HEK293 (cell line): Measurements from ENCODE around the gene IGFN1.

ENCODE experiments used
- BCL11A ChIP-seq: fragments of 450-650 bp; formaldehyde crosslinking; IDR thresholded peaks from 2 replicates; pipeline ENCODE4 v1.5.1; 2016; ENCODE audit warnings: low read depth, missing biosample characterization, missing genetic modification characterization
- KLF10 ChIP-seq: fragments of 450-650 bp; IDR thresholded peaks from 2 replicates; pipeline ENCODE4 v1.5.1; 2018; ENCODE audit warnings: missing biosample characterization, mild to moderate bottlenecking, missing genetic modification characterization
- MZF1 ChIP-seq: fragments of 450-650 bp; formaldehyde crosslinking; IDR thresholded peaks from 2 replicates; pipeline ENCODE4 v1.5.1; 2017; ENCODE audit warnings: missing biosample characterization, missing genetic modification characterization, borderline replicate concordance
- SCRT2 ChIP-seq: fragments of 450-650 bp; formaldehyde crosslinking; IDR thresholded peaks from 2 replicates; pipeline ENCODE4 v1.5.1; 2016; ENCODE audit warnings: missing biosample characterization, missing genetic modification characterization
- SP3 ChIP-seq: fragments of 450-650 bp; formaldehyde crosslinking; IDR thresholded peaks from 2 replicates; pipeline ENCODE4 v1.5.1; 2016; ENCODE audit warnings: missing biosample characterization, missing genetic modification characterization
- ZBTB48 ChIP-seq: fragments of 450-650 bp; formaldehyde crosslinking; IDR thresholded peaks from 2 replicates; pipeline ENCODE4 v1.5.1; 2016; ENCODE audit warnings: missing biosample characterization, missing genetic modification characterization
- ZFHX2 ChIP-seq: fragments of 450-650 bp; formaldehyde crosslinking; conservative IDR thresholded peaks from 2 replicates; pipeline ENCODE4 v1.5.1; 2016; ENCODE audit warnings: missing biosample characterization, missing genetic modification characterization
- ZNF114 ChIP-seq: fragments of 450-650 bp; formaldehyde crosslinking; IDR thresholded peaks from 2 replicates; pipeline ENCODE4 v1.5.0; 2017; ENCODE audit warnings: missing biosample characterization, missing genetic modification characterization
- ZNF155 ChIP-seq: fragments of 450-650 bp; formaldehyde crosslinking; IDR thresholded peaks from 2 replicates; pipeline ENCODE4 v1.5.1; 2016; ENCODE audit warnings: missing biosample characterization, missing genetic modification characterization
- ZNF223 ChIP-seq: fragments of 450-650 bp; formaldehyde crosslinking; IDR thresholded peaks from 2 replicates; pipeline ENCODE4 v1.5.1; 2016; ENCODE audit warnings: missing biosample characterization, missing genetic modification characterization
- ZNF266 ChIP-seq: fragments of 450-650 bp; formaldehyde crosslinking; IDR thresholded peaks from 2 replicates; pipeline ENCODE4 v1.5.1; 2016; ENCODE audit warnings: missing biosample characterization, missing genetic modification characterization, low read depth
- ZNF350 ChIP-seq: fragments of 450-650 bp; formaldehyde crosslinking; IDR thresholded peaks from 2 replicates; pipeline ENCODE4 v1.5.0; 2017; ENCODE audit warnings: missing biosample characterization, mild to moderate bottlenecking, missing genetic modification characterization
- ZNF433 ChIP-seq: fragments of 450-650 bp; formaldehyde crosslinking; IDR thresholded peaks from 2 replicates; pipeline ENCODE4 v1.5.1; 2016; ENCODE audit warnings: missing biosample characterization, missing genetic modification characterization, low read depth
- ZNF529 ChIP-seq: fragments of 450-650 bp; formaldehyde crosslinking; IDR thresholded peaks from 2 replicates; pipeline ENCODE4 v1.5.1; 2017; ENCODE audit warnings: missing genetic modification characterization, missing biosample characterization; ENCODE audit not compliant: insufficient replicate concordance
- ZNF544 ChIP-seq: fragments of 450-650 bp; formaldehyde crosslinking; IDR thresholded peaks from 2 replicates; pipeline ENCODE4 v1.5.0; 2017; ENCODE audit warnings: missing biosample characterization, missing genetic modification characterization
- ZNF585B ChIP-seq: fragments of 450-650 bp; formaldehyde crosslinking; IDR thresholded peaks from 2 replicates; pipeline ENCODE4 v1.5.1; 2016; ENCODE audit warnings: missing biosample characterization, missing genetic modification characterization
- ZNF596 ChIP-seq: fragments of 450-650 bp; IDR thresholded peaks from 2 replicates; pipeline ENCODE4 v1.5.0; 2018; ENCODE audit warnings: missing biosample characterization, mild to moderate bottlenecking, missing genetic modification characterization, moderate library complexity
- ZNF707 ChIP-seq: fragments of 450-650 bp; formaldehyde crosslinking; IDR thresholded peaks from 2 replicates; pipeline ENCODE4 v1.5.1; 2016; ENCODE audit warnings: missing biosample characterization, missing genetic modification characterization
- ZNF777 ChIP-seq: fragments of 450-650 bp; formaldehyde crosslinking; IDR thresholded peaks from 2 replicates; pipeline ENCODE4 v1.5.1; 2017; ENCODE audit warnings: missing biosample characterization, missing genetic modification characterization, borderline replicate concordance
- TF ChIP-seq, protein P1 (sequence below): fragments of 450-650 bp; formaldehyde crosslinking; IDR thresholded peaks from 2 replicates; pipeline ENCODE4 v1.5.1; 2016; ENCODE audit warnings: missing biosample characterization, missing genetic modification characterization
- TF ChIP-seq, protein P2 (sequence below): fragments of 450-650 bp; formaldehyde crosslinking; IDR thresholded peaks from 2 replicates; pipeline ENCODE4 v1.5.1; 2016; ENCODE audit warnings: missing biosample characterization, missing genetic modification characterization
- TF ChIP-seq, protein P3 (sequence below): fragments of 450-650 bp; formaldehyde crosslinking; optimal IDR thresholded peaks from 2 replicates; pipeline ENCODE3; 2016; ENCODE audit warnings: missing biosample characterization, mild to moderate bottlenecking, missing genetic modification characterization
- TF ChIP-seq, protein P4 (sequence below): fragments of 450-650 bp; formaldehyde crosslinking; IDR thresholded peaks from 2 replicates; pipeline ENCODE4 v1.5.1; 2016; ENCODE audit warnings: missing biosample characterization, missing genetic modification characterization
- TF ChIP-seq, protein P5 (sequence below): fragments of 450-650 bp; formaldehyde crosslinking; IDR thresholded peaks from 2 replicates; pipeline ENCODE4 v1.5.1; 2017; ENCODE audit warnings: missing biosample characterization, missing genetic modification characterization
- TF ChIP-seq, protein P6 (sequence below): fragments of 450-650 bp; formaldehyde crosslinking; IDR thresholded peaks from 2 replicates; pipeline ENCODE4 v1.5.1; 2017; ENCODE audit warnings: missing biosample characterization, missing genetic modification characterization

The IGFN1 gene

DNA sequence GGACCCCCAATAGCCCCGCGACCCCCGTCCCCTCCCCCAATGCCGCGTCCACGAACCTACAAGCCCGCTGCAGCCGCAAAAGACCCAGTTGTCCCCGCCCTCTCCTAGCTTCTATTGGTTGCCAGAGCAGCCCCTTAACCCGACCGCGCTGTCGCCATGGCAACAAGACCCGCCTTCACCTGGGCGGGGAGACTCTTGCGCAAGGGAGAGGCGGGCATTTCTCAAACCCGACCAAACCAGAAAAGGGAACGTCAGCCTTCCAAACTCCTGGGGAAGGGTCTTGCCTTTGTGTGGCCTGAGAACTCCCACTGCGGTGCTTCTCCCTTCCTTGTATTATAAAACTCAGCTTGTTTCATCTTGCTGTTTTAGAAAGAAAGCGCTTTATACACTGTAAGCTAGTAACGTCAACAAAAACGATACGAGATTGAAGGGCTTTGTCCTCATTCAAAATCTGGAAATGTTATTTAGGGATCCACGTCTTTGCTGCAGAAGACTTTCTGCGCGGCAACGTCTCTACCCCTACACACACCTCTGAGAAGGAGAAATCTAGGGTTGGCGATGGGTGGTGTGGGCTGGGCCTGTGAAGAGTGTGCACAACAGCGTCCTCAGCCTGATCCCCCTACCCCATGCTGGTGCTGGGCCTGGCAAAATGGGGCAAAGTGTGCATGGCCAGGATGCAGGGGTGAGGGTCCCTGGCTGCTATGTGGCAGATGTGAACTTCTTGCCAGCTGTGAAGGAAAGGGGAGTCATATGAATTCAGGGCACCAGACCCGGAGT, 36.0 kb upstream of the IGFN1 start, which contains the start of gene TMEM9 (continued):
- no peak for TF ChIP-seq ZNF544 (tag by site-specific recombination)
- no peak for TF ChIP-seq ZNF114
- TF ChIP-seq, protein P1, sequence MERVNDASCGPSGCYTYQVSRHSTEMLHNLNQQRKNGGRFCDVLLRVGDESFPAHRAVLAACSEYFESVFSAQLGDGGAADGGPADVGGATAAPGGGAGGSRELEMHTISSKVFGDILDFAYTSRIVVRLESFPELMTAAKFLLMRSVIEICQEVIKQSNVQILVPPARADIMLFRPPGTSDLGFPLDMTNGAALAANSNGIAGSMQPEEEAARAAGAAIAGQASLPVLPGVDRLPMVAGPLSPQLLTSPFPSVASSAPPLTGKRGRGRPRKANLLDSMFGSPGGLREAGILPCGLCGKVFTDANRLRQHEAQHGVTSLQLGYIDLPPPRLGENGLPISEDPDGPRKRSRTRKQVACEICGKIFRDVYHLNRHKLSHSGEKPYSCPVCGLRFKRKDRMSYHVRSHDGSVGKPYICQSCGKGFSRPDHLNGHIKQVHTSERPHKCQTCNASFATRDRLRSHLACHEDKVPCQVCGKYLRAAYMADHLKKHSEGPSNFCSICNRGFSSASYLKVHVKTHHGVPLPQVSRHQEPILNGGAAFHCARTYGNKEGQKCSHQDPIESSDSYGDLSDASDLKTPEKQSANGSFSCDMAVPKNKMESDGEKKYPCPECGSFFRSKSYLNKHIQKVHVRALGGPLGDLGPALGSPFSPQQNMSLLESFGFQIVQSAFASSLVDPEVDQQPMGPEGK (tag by site-specific recombination) = 0 out of 2 replicates have a peak, but pooled peaks have one; percentile 40
- TF ChIP-seq ZNF433 (tag by site-specific recombination) = no peak
- TF ChIP-seq, protein P2, sequence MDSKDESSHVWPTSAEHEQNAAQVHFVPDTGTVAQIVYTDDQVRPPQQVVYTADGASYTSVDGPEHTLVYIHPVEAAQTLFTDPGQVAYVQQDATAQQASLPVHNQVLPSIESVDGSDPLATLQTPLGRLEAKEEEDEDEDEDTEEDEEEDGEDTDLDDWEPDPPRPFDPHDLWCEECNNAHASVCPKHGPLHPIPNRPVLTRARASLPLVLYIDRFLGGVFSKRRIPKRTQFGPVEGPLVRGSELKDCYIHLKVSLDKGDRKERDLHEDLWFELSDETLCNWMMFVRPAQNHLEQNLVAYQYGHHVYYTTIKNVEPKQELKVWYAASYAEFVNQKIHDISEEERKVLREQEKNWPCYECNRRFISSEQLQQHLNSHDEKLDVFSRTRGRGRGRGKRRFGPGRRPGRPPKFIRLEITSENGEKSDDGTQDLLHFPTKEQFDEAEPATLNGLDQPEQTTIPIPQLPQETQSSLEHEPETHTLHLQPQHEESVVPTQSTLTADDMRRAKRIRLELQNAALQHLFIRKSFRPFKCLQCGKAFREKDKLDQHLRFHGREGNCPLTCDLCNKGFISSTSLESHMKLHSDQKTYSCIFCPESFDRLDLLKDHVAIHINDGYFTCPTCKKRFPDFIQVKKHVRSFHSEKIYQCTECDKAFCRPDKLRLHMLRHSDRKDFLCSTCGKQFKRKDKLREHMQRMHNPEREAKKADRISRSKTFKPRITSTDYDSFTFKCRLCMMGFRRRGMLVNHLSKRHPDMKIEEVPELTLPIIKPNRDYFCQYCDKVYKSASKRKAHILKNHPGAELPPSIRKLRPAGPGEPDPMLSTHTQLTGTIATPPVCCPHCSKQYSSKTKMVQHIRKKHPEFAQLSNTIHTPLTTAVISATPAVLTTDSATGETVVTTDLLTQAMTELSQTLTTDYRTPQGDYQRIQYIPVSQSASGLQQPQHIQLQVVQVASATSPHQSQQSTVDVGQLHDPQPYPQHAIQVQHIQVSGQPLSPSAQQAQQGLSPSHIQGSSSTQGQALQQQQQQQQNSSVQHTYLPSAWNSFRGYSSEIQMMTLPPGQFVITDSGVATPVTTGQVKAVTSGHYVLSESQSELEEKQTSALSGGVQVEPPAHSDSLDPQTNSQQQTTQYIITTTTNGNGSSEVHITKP = no peak
- TF ChIP-seq, protein P3, sequence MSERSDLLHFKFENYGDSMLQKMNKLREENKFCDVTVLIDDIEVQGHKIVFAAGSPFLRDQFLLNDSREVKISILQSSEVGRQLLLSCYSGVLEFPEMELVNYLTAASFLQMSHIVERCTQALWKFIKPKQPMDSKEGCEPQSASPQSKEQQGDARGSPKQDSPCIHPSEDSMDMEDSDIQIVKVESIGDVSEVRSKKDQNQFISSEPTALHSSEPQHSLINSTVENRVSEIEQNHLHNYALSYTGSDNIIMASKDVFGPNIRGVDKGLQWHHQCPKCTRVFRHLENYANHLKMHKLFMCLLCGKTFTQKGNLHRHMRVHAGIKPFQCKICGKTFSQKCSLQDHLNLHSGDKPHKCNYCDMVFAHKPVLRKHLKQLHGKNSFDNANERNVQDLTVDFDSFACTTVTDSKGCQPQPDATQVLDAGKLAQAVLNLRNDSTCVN (tag by site-specific recombination) = peak; percentile 48
- no peak for TF ChIP-seq SCRT2 (tag by site-specific recombination)
- no peak for TF ChIP-seq ZNF350 (tag by site-specific recombination)
- TF ChIP-seq ZNF529 = no peak
- TF ChIP-seq SP3 (tag by site-specific recombination) = peak; percentile 81
- TF ChIP-seq ZNF585B (tag by site-specific recombination) = no peak
- no peak for TF ChIP-seq KLF10
- TF ChIP-seq ZNF155 (tag by site-specific recombination) = no peak
- no peak for TF ChIP-seq BCL11A (tag by site-specific recombination)
- no peak for TF ChIP-seq ZNF707 (tag by site-specific recombination)
- no peak for TF ChIP-seq ZNF266
- TF ChIP-seq, protein P4, sequence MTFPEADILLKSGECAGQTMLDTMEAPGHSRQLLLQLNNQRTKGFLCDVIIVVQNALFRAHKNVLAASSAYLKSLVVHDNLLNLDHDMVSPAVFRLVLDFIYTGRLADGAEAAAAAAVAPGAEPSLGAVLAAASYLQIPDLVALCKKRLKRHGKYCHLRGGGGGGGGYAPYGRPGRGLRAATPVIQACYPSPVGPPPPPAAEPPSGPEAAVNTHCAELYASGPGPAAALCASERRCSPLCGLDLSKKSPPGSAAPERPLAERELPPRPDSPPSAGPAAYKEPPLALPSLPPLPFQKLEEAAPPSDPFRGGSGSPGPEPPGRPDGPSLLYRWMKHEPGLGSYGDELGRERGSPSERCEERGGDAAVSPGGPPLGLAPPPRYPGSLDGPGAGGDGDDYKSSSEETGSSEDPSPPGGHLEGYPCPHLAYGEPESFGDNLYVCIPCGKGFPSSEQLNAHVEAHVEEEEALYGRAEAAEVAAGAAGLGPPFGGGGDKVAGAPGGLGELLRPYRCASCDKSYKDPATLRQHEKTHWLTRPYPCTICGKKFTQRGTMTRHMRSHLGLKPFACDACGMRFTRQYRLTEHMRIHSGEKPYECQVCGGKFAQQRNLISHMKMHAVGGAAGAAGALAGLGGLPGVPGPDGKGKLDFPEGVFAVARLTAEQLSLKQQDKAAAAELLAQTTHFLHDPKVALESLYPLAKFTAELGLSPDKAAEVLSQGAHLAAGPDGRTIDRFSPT (tag by site-specific recombination) = no peak
- TF ChIP-seq ZNF777 (tag by site-specific recombination) = no peak
- TF ChIP-seq, protein P5, sequence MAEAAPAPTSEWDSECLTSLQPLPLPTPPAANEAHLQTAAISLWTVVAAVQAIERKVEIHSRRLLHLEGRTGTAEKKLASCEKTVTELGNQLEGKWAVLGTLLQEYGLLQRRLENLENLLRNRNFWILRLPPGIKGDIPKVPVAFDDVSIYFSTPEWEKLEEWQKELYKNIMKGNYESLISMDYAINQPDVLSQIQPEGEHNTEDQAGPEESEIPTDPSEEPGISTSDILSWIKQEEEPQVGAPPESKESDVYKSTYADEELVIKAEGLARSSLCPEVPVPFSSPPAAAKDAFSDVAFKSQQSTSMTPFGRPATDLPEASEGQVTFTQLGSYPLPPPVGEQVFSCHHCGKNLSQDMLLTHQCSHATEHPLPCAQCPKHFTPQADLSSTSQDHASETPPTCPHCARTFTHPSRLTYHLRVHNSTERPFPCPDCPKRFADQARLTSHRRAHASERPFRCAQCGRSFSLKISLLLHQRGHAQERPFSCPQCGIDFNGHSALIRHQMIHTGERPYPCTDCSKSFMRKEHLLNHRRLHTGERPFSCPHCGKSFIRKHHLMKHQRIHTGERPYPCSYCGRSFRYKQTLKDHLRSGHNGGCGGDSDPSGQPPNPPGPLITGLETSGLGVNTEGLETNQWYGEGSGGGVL (tag by site-specific recombination) = no peak
- TF ChIP-seq MZF1 = 0 out of 2 replicates have a peak, but pooled peaks have one; percentile 17
- TF ChIP-seq ZNF223 (tag by site-specific recombination) = no peak
- TF ChIP-seq ZFHX2 (tag by site-specific recombination) = 0 out of 2 replicates have a peak, but pooled peaks have one; percentile 1
- TF ChIP-seq ZNF596 (tag by site-specific recombination) = no peak
- TF ChIP-seq ZBTB48 (tag by site-specific recombination) = peak; percentile 100
- TF ChIP-seq, protein P6, sequence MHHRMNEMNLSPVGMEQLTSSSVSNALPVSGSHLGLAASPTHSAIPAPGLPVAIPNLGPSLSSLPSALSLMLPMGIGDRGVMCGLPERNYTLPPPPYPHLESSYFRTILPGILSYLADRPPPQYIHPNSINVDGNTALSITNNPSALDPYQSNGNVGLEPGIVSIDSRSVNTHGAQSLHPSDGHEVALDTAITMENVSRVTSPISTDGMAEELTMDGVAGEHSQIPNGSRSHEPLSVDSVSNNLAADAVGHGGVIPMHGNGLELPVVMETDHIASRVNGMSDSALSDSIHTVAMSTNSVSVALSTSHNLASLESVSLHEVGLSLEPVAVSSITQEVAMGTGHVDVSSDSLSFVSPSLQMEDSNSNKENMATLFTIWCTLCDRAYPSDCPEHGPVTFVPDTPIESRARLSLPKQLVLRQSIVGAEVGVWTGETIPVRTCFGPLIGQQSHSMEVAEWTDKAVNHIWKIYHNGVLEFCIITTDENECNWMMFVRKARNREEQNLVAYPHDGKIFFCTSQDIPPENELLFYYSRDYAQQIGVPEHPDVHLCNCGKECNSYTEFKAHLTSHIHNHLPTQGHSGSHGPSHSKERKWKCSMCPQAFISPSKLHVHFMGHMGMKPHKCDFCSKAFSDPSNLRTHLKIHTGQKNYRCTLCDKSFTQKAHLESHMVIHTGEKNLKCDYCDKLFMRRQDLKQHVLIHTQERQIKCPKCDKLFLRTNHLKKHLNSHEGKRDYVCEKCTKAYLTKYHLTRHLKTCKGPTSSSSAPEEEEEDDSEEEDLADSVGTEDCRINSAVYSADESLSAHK = no peak
